SKM-1 (cell line): Measurements from ENCODE around the gene PSME2.

Experiments used
- DNase-seq: peaks from one replicate; lab custom pipeline; 2025; ENCODE audit not compliant: unreplicated experiment; lab: John Stamatoyannopoulos, UW

PSME2 gene

DNA sequence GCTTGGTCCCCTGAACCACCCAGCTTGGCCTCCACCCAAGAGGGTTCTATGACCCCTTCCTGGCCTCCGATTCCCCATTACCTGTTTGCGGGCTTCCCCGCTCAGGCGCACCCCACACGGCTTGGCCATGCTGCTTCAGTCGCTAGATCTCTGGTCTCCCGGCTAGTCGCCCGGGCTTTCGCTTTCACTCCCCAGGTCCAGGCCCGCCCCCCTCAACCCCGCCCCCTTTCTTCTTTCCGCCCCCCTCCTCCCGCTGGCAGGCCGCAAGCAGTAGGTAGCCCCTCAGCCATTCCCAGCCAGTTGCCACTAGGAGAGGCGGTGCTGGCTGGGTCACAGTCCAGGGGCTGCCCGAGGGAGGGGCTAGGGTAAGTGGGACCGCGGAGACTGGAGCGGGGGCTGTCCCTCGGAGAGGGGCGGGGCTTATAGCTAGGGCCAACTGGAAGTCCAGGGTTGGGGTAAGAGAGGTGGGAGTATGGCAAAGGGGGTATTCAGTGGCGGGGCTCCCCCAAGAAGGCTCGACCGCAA, at the start of gene PSME2:
Gene PSME2 (minus strand): TSS at position 158 of the 525 bp plus-strand sequence. CDS start 29 bp downstream, at position 129.
- DNase-seq = peak; percentile 58

DNA sequence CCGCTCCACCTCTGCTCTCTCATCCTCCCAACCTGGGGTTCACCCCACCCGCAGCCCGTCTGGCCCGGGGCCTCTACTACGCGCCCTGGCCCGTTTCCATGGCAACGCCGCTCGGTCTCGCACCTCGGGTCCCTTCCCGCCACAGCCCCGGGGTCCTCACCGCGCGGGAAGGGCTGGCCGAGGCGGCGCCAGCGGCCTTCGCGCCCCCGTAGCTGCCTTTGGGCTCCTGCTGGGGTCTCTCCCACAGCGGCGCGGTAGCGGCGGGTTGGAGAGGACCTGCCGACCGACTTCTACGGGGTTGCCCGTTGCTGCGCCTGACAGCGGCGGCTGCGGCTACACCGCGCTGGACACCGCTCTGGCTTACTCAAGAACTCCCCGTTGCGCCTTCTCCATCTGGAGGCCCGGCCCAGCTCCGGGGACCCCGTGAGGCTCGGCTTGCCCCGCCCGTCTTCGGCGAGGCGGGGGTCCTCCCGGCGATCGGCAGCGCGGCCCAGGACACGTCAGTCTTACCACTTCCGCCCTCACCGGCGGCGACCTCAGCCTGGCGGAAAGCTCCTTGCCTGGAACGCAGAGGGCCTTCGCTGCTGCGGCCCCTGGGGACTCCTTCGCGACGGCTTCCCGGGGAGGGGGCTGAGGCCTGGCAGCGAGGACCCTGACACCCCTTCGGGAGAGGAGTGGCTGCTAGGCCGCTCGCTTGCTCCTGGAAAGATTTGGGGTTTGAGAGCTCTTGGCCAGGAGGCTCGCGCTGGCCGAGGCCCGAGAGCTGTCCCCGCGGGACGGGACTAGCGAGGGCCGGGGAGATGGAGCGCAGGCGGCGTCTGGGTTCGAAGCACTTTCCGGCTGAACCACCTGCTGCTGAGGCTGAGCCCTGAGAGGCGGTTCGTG, 49.0 kb upstream of the PSME2 start, which contains the start of gene TM9SF1:
Gene TM9SF1 (minus strand): TSS at position 256 of the 885 bp plus-strand sequence. CDS start 422 bp downstream, outside the sequence.
- DNase-seq = peak; percentile 1

GRCh38 chr14:24194873-24195185, 48.4 kb upstream of the PSME2 start:
- no peak for DNase-seq

GRCh38 chr14:24194186-24194872, 47.9 kb upstream of the PSME2 start:
- DNase-seq = no peak

- DNase-seq = no peak
Observed at GRCh38 chr14:24192933-24193332, 46.5 kb upstream of the PSME2 start.

GRCh38 chr14:24190416-24190815, 44.0 kb upstream of the PSME2 start:
- no peak for DNase-seq

GRCh38 chr14:24189460-24189859, 43.0 kb upstream of the PSME2 start:
- DNase-seq = no peak

DNA sequence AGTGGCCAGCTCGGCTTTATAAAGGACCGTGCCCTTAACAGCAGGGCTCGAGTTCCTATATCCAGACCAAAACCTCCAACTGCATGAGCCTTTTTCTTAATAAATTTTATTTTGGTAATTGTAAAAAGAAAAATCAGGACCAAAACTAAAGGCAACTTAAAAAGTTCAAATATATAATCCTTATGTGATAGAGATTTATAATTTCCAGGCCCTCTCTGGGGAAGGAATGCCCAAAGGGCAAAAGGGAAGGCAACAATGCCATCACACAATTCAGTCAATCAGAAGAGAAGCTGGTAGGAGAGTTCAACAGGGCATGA, 42.6 kb upstream of the PSME2 start:
- no peak for DNase-seq

DNA sequence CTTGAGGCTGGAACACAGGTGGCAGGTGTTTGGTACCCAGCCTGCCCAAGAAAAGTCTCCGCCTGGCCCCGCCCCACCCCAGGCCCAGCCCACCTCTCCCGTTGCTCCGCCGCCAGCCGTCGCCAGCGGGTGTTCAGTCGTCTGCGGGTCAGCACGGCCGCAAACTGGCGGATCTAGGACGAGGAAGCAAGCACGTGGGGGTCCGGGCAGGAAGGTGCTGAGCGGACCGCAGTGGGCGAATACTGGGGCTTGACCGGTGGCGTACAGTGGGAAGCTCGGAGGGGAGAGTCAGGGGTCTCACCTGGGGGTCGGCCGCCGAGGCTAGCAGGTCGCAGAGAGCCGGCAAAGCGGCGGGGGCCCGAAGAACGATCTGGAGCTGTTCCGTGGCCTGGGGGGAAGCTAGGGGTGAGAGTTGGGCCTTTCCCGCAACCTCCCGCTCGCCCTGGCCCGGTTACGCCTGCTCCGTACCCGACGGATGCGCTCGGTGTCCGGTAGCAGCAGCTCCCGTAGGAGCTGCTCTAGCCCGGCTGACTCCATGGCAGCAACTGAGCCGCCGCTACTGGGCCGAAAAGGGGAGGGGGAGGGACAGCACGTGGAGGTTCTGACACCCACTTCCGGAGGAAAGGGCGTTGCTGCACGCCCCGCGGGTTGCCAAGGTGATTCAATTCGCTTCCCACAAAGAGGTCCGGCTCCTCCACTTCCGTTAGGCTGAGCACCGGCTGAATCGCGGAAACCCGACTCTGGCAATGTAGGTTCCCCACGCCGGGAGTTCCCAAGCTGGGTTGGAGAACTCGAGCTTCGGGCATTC, 42.0 kb upstream of the PSME2 start, which contains the start of gene IPO4:
Gene IPO4 (minus strand): TSS at position 566 of the 808 bp plus-strand sequence. CDS start 29 bp downstream, at position 537.
- peak; percentile 67 for DNase-seq

GRCh38 chr14:24187539-24187915, 41.1 kb upstream of the PSME2 start:
- no peak for DNase-seq

DNA sequence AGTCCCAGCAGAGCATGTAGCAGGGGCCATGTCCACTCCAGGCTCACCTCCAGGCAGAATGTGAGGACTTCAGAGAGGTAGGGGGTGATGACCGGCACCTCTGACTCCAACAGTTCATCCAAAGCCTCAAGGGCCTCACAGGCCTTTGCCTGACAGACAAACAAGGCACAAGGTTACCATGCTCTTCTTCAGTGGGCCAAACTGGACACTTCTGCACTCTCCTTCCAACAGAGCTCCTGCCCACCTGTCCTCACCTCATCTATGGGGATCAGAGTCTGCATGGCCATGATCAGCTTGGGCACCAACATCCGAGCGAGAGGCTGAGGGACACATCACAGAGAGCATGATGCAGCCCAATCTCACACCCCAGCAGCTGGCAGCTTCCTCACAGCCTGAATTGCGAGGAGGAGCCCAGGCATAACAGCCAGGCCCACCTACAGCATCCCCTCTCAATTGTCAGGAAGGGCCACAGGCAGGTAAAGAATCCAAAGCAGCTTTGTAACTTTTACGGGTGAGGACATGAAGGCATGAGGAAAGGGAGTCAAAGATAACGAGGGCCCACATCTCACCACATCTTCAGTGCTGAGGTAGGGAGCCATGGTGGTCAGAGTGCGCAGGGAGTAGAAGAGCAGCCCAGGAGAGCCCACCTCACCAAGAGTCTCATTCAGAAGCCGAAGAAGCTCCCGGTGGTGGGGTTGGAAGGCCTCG, 40.6 kb upstream of the PSME2 start:
- DNase-seq = no peak

DNA sequence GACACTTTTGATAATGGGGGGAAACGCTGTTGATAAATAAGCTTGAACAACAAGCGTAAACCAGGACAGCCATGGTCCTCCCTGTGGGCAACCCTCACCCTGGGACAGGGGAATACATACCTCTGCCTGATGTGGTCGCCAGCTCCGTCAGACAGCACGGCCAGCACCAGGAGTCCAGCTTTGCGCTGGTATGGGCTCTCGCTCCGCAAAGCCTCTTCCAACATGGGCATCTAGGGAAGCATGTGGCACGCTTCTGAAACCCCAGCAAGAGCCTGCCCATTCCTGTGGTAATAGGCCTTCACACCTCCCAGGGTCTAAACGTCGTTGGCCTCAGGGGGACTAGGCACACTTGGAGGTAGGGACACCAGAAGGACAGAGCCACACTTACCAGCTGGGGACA, 39.3 kb upstream of the PSME2 start:
- DNase-seq = no peak

DNA sequence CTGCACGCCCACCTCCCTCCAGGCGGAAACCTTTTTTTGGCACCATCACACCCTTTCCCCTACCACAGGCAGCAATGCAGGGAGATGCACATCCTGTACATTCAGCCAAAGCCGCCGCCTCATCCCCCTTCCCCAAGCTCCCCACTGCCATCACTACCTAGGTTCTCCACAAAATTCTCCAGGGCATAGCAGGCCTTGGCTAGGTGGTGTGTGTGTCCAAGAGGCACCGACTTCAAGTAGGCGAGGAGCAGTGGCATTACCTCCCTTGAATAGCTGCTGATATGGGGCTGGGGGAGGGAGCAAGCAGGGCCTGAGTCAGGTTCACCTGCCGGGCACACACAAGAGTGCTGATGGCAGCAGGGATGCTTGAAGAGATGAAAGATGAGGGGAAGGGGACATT, 38.6 kb upstream of the PSME2 start:
- DNase-seq = no peak

- no peak for DNase-seq
Observed at GRCh38 chr14:24184104-24184970, 37.9 kb upstream of the PSME2 start.

DNA sequence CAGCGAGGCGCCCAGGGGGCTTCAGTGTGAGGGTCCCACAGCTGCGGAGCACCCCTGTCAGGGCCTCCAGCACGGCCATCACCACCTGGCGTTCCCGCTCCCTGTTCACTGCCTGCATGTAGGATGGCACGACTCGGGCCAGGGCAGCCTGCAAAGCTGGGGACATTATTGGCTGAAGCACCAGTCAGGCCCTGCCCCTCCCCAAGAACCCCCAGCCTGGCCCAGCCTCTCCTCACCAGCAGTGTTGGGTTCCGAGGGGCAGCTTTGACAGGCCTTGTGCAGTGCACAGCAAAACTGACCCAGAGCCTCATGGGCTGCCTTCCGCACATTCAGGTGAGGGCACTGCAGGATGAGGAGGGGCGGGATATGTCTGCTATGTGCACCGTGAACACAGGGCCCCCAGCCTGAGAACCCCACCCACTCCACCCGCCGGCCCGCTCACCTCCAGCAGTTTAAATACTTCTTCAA, 36.6 kb upstream of the PSME2 start:
- no peak for DNase-seq

DNA sequence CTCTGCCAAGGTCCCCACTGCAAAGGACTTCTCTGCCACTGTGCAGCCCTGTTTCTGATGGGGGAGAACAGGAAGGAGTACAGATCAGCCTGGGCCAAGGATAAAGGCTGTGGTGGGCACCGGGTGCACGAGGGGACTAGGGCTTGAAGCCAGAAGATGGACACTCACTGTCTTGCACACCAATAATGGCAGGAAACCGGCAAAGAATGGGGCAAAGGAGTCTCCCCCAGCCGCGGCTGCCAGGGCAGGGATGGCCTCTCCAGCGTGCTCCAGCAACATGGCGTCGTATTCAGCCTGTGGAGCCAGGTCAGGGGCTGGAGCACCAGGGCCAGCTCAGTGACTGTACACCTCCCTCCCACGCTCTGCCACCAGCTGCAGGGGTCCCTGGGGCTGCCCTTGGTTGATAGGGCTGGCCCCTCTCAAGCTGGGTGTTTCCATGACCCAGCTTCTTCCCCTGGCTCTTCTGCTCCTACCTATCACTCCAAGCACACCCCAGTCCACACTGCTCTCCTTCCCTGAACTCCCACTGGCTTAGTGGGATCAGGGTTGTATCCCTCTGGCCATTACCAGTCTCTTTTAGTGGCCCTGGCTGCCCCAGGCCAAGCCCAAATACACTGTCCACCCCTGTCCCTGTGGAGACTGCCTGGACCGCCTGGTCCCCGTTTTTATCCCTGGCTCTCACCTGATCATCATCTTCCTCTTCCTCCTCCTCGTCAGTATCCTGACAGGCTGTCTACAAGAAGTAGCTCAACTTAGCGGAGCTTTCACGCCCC, 35.9 kb upstream of the PSME2 start:
- DNase-seq = no peak

- DNase-seq = no peak
Observed at GRCh38 chr14:24181371-24182077, 35.1 kb upstream of the PSME2 start.
